HL-60 (cell line): ENCODE data around the gene GABBR2.

Source experiments
- DNase-seq, 2 experiments: peaks; one replicate each; pipeline ENCODE4 v3.0.0-alpha.2; 2010 to 2020; ENCODE audit warnings: low read depth in 1 of 2, low spot score in 1 of 2
- H3K27ac ChIP-seq: fragments of 250-450 bp; sonication (Bioruptor Pico); replicated peaks from 2 replicates; pipeline ENCODE4 v1.5.1; 2020; ENCODE audit warnings: mild to moderate bottlenecking, moderate library complexity
- H3K27me3 ChIP-seq: fragments of 250-450 bp; sonication (Bioruptor Pico); 2 replicates; pipeline ENCODE4 v1.5.1; 2021; ENCODE audit warnings: mild to moderate bottlenecking, moderate library complexity; ENCODE audit not compliant: insufficient read depth, poor library complexity, severe bottlenecking
- H3K4me3 ChIP-seq: replicated peaks from 2 replicates; pipeline ENCODE4 v1.5.1; 2011; ENCODE audit warnings: mild to moderate bottlenecking, control low read depth, low read length; ENCODE audit not compliant: insufficient read depth
- GABPA ChIP-seq: IDR thresholded peaks from 2 replicates; pipeline ENCODE4 v1.6.1; 2012; ENCODE audit warnings: low read depth
- POLR2AphosphoS5 ChIP-seq: IDR thresholded peaks from 2 replicates; pipeline ENCODE4 v1.6.1; 2012; ENCODE audit warnings: low read depth
- SPI1 ChIP-seq: IDR thresholded peaks from 2 replicates; pipeline ENCODE4 v1.6.1; 2012; ENCODE audit warnings: low read depth, mild to moderate bottlenecking, borderline replicate concordance
- TF ChIP-seq, protein P1 (sequence below): IDR thresholded peaks from one replicate; pipeline ENCODE4 v1.5.1; 2011; ENCODE audit warnings: low read length, control low read depth, inconsistent platforms; ENCODE audit not compliant: insufficient read depth
- TF ChIP-seq, protein P2 (sequence below): IDR thresholded peaks from 2 replicates; pipeline ENCODE4 v1.6.1; 2012; ENCODE audit warnings: low read depth; ENCODE audit not compliant: insufficient replicate concordance

The GABBR2 gene

DNA sequence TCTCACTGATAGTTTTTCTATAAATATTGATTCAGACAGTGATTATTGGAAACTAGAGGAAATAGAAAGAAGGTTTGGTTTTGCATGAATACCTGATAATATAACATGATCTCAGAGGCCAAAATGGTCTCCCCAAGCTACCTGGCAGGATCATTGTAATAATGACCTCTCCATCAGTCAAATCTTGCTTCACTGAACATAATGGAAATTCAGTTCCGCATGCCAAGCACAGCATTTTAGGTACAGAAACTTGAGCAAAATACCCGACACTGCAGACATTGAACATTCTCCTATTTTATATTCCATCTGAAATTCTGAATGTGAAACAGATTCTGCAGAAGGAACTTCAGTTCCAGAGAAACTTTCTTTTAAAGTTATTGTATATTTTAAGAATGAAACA lies 444.2 kb downstream of the GABBR2 start:
- Histone ChIP-seq H3K27me3 (no peaks in the 10 kb centered on the region), H3K27ac (no peak overlapping the region), H3K4me3 (no peak overlapping the region)
- DNase-seq = no peak
- no peak for TF ChIP-seq SPI1
- no peak for TF ChIP-seq POLR2AphosphoS5
- TF ChIP-seq, protein P1, sequence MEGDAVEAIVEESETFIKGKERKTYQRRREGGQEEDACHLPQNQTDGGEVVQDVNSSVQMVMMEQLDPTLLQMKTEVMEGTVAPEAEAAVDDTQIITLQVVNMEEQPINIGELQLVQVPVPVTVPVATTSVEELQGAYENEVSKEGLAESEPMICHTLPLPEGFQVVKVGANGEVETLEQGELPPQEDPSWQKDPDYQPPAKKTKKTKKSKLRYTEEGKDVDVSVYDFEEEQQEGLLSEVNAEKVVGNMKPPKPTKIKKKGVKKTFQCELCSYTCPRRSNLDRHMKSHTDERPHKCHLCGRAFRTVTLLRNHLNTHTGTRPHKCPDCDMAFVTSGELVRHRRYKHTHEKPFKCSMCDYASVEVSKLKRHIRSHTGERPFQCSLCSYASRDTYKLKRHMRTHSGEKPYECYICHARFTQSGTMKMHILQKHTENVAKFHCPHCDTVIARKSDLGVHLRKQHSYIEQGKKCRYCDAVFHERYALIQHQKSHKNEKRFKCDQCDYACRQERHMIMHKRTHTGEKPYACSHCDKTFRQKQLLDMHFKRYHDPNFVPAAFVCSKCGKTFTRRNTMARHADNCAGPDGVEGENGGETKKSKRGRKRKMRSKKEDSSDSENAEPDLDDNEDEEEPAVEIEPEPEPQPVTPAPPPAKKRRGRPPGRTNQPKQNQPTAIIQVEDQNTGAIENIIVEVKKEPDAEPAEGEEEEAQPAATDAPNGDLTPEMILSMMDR = no peak
- no peak for TF ChIP-seq GABPA
- TF ChIP-seq, protein P2, sequence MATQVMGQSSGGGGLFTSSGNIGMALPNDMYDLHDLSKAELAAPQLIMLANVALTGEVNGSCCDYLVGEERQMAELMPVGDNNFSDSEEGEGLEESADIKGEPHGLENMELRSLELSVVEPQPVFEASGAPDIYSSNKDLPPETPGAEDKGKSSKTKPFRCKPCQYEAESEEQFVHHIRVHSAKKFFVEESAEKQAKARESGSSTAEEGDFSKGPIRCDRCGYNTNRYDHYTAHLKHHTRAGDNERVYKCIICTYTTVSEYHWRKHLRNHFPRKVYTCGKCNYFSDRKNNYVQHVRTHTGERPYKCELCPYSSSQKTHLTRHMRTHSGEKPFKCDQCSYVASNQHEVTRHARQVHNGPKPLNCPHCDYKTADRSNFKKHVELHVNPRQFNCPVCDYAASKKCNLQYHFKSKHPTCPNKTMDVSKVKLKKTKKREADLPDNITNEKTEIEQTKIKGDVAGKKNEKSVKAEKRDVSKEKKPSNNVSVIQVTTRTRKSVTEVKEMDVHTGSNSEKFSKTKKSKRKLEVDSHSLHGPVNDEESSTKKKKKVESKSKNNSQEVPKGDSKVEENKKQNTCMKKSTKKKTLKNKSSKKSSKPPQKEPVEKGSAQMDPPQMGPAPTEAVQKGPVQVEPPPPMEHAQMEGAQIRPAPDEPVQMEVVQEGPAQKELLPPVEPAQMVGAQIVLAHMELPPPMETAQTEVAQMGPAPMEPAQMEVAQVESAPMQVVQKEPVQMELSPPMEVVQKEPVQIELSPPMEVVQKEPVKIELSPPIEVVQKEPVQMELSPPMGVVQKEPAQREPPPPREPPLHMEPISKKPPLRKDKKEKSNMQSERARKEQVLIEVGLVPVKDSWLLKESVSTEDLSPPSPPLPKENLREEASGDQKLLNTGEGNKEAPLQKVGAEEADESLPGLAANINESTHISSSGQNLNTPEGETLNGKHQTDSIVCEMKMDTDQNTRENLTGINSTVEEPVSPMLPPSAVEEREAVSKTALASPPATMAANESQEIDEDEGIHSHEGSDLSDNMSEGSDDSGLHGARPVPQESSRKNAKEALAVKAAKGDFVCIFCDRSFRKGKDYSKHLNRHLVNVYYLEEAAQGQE = no peak

DNA sequence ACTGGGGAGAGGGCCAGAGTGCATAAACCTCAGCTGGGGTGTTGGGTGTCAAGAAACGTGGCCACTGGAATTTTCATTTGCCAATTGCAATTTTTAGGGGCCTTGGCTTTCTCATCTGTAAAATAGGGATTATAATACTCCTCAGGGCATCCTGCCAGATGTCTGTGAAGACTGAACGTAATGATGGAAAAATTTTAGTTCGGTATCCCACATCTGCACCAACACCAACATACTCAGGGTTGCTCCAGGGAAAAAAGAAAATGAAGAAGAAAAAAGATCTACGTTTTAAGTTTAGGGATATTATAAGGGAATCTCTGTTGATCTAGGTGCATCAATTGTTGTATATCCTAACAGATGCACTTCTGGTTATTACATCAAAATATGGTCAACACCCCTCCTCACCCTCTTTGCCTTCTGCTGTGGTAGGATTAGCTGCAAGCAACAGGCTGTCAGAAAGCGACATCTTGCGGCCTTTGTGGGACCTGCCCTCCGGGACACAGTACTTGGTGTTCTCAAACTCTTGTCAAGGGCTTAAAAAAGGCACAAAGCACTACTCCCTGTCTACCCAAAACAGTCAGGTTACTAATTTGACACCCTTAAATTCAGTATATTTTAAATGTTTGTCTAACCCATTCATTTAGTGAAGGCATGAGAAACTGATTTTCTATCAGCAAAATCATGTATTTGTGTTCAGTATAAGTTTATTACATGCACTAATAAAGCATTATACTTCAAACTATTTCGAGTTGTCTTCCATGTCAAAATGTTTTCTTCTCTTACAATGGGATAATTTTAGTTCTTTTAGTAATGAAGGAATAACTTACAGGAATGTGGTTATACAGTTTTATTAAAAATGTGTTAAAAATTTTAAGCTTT lies 445.0 kb downstream of the GABBR2 start:
- DNase-seq = peak; percentile 70 to 86
- H3K27ac ChIP-seq = no peak overlapping the region
- TF ChIP-seq, protein P2 = no peak
- TF ChIP-seq, protein P1 = peak; percentile 97
- H3K27me3 ChIP-seq = no peaks in the 10 kb centered on the region
- H3K4me3 ChIP-seq = no peak overlapping the region

DNA sequence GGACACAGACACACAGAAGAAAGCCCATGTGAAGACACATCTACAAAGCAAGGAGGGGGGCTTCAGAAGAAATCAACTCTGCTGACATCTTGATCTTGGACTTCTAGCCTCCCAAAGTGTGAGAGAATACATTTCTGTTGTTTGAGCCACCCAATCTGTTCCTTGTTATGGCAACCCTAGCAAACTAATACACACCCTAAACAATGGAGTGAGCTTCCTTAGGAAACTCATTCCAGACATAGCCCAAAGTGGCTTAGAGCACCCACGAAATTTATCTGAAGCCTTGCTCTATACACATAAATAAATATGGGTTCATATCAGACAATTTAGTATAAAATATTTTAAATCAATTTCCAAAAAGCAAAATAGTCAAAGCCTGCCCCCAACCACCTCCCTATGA lies 445.7 kb downstream of the GABBR2 start:
- TF ChIP-seq GABPA = no peak
- no peak for TF ChIP-seq SPI1
- TF ChIP-seq, protein P2 = no peak
- TF ChIP-seq POLR2AphosphoS5 = no peak
- TF ChIP-seq, protein P1 = no peak
- H3K27me3 ChIP-seq = no peaks in the 10 kb centered on the region

More for the DNA sequence above, 445.7 kb downstream of the GABBR2 start:
- H3K27ac ChIP-seq = no peak overlapping the region
- DNase-seq = no peak
- H3K4me3 ChIP-seq = no peak overlapping the region
